ENCODE measurements around the gene CEACAM4. TPM values are rescaled to one million over a fixed set of nuclear protein-coding genes. Genes with fewer than 3 reads are reported as not detected.

Gene CEACAM4
- total and polyA plus RNA-seq, 4 donors: 0.63 to 2.2 (median 0.80) TPM

DNA sequence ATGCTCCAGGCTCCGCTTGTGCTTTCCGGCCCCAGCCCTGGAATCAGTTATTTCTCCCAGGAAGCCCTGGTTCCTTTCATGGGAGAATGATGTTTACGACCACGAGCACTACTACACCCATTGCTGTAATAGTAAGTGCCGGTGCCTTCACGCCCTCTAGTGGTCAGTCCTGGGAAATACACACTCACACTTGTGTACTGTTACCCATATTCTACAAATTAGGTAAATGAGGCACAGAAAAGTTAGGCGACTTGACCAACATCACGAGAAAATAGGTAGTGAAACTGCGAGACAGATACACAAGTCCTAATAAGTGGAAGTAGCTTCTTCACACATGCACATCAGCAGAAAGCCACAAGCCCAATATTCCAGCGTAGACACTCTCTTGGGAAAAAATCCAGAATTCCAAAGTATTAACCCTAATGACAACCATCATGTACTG, 29.3 kb downstream of the CEACAM4 start:
- 11% methylated on average over 10 of the region's 10 CpGs for WGBS
- no peak overlapping the region for H3K9ac ChIP-seq (ENCODE audit: low read depth in 1 of 2, low read length in 2 of 2)
- H3K36me3 ChIP-seq (ENCODE audit: control insufficient read depth in 4 of 4, insufficient read depth in 3 of 4, low read depth in 1 of 4, low read length in 3 of 4): no peaks in the 10 kb centered on the region
- H3K9me3 ChIP-seq (ENCODE audit: control insufficient read depth in 4 of 4, low read length in 3 of 4): no peaks in the 10 kb centered on the region
- no peak overlapping the region for H3K27ac ChIP-seq (ENCODE audit: low read depth in 1 of 2, low read length in 2 of 2)
- H3K4me1 ChIP-seq (ENCODE audit: control insufficient read depth in 4 of 4, insufficient read depth in 4 of 4, low read length in 3 of 4): no peaks in the 10 kb centered on the region
- H3K27me3 ChIP-seq (ENCODE audit: control insufficient read depth in 4 of 4, insufficient read depth in 4 of 4, low read length in 3 of 4): no peaks in the 10 kb centered on the region
- H3K4me3 ChIP-seq (ENCODE audit: low read depth in 1 of 3, low read length in 3 of 3): no peak overlapping the region
- TF ChIP-seq HNF4G (IDR thresholded peaks at IDR 0.05) (no peak), RAD21 (IDR thresholded peaks at IDR 0.05) (peak; percentile 68 to 80)
- TF ChIP-seq, protein P1, sequence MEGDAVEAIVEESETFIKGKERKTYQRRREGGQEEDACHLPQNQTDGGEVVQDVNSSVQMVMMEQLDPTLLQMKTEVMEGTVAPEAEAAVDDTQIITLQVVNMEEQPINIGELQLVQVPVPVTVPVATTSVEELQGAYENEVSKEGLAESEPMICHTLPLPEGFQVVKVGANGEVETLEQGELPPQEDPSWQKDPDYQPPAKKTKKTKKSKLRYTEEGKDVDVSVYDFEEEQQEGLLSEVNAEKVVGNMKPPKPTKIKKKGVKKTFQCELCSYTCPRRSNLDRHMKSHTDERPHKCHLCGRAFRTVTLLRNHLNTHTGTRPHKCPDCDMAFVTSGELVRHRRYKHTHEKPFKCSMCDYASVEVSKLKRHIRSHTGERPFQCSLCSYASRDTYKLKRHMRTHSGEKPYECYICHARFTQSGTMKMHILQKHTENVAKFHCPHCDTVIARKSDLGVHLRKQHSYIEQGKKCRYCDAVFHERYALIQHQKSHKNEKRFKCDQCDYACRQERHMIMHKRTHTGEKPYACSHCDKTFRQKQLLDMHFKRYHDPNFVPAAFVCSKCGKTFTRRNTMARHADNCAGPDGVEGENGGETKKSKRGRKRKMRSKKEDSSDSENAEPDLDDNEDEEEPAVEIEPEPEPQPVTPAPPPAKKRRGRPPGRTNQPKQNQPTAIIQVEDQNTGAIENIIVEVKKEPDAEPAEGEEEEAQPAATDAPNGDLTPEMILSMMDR (IDR thresholded peaks at IDR 0.05; ENCODE audit: low read depth, low read length, missing input control): peak; percentile 84
- DNase-seq (ENCODE audit: low spot score): peak; percentile 64

DNA sequence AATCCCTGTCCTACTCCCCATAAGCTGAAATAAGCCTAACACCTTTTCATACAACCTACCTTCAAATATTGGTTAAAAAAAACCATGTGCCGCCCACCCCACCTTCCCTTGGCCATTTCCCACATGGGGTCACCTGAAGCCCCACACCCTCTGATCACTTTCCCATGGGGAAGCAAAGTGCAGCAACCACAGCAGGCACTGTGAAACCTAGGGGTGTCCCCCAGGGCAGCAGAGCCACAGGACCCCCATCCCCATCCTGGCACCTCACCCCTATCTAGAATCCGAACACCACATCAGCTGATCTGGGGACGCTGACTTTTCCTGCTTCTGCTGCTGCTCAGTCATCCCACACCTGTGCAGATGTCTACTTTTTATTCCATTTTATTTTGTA, 31.0 kb downstream of the CEACAM4 start:
- H3K27me3 ChIP-seq (ENCODE audit: control insufficient read depth in 4 of 4, insufficient read depth in 4 of 4, low read length in 3 of 4): no peaks in the 10 kb centered on the region
- WGBS: 28% methylated on average over 3 of the region's 3 CpGs
- no peak for TF ChIP-seq JUND (IDR thresholded peaks at IDR 0.05)
- TF ChIP-seq HNF4A (conservative IDR thresholded peaks at IDR 0.05): no peak
- TF ChIP-seq, protein P2, sequence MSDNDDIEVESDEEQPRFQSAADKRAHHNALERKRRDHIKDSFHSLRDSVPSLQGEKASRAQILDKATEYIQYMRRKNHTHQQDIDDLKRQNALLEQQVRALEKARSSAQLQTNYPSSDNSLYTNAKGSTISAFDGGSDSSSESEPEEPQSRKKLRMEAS (IDR thresholded peaks at IDR 0.05): no peak
- TF ChIP-seq, protein P3, sequence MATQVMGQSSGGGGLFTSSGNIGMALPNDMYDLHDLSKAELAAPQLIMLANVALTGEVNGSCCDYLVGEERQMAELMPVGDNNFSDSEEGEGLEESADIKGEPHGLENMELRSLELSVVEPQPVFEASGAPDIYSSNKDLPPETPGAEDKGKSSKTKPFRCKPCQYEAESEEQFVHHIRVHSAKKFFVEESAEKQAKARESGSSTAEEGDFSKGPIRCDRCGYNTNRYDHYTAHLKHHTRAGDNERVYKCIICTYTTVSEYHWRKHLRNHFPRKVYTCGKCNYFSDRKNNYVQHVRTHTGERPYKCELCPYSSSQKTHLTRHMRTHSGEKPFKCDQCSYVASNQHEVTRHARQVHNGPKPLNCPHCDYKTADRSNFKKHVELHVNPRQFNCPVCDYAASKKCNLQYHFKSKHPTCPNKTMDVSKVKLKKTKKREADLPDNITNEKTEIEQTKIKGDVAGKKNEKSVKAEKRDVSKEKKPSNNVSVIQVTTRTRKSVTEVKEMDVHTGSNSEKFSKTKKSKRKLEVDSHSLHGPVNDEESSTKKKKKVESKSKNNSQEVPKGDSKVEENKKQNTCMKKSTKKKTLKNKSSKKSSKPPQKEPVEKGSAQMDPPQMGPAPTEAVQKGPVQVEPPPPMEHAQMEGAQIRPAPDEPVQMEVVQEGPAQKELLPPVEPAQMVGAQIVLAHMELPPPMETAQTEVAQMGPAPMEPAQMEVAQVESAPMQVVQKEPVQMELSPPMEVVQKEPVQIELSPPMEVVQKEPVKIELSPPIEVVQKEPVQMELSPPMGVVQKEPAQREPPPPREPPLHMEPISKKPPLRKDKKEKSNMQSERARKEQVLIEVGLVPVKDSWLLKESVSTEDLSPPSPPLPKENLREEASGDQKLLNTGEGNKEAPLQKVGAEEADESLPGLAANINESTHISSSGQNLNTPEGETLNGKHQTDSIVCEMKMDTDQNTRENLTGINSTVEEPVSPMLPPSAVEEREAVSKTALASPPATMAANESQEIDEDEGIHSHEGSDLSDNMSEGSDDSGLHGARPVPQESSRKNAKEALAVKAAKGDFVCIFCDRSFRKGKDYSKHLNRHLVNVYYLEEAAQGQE (IDR thresholded peaks at IDR 0.05): no peak
- TF ChIP-seq FOXA1 (IDR thresholded peaks at IDR 0.05): no peak
- no peak for TF ChIP-seq FOXA2 (IDR thresholded peaks at IDR 0.05)
- TF ChIP-seq NR2F2 (IDR thresholded peaks at IDR 0.05): no peak
- TF ChIP-seq EGR1 (IDR thresholded peaks at IDR 0.05; ENCODE audit: low read depth in 2 of 2): no peak
- no peak for TF ChIP-seq TAF1 (conservative IDR thresholded peaks at IDR 0.05)
- TF ChIP-seq, protein P4, sequence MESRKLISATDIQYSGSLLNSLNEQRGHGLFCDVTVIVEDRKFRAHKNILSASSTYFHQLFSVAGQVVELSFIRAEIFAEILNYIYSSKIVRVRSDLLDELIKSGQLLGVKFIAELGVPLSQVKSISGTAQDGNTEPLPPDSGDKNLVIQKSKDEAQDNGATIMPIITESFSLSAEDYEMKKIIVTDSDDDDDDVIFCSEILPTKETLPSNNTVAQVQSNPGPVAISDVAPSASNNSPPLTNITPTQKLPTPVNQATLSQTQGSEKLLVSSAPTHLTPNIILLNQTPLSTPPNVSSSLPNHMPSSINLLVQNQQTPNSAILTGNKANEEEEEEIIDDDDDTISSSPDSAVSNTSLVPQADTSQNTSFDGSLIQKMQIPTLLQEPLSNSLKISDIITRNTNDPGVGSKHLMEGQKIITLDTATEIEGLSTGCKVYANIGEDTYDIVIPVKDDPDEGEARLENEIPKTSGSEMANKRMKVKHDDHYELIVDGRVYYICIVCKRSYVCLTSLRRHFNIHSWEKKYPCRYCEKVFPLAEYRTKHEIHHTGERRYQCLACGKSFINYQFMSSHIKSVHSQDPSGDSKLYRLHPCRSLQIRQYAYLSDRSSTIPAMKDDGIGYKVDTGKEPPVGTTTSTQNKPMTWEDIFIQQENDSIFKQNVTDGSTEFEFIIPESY (IDR thresholded peaks at IDR 0.05): no peak
- no peak for TF ChIP-seq YY1 (IDR thresholded peaks at IDR 0.05)
- no peak for DNase-seq (ENCODE audit: low spot score)
- no peaks in the 10 kb centered on the region for H3K36me3 ChIP-seq (ENCODE audit: control insufficient read depth in 4 of 4, insufficient read depth in 3 of 4, low read depth in 1 of 4, low read length in 3 of 4)
- no peak overlapping the region for H3K27ac ChIP-seq (ENCODE audit: low read depth in 1 of 2, low read length in 2 of 2)
- no peaks in the 10 kb centered on the region for H3K9me3 ChIP-seq (ENCODE audit: control insufficient read depth in 4 of 4, low read length in 3 of 4)
- H3K4me1 ChIP-seq (ENCODE audit: control insufficient read depth in 4 of 4, insufficient read depth in 4 of 4, low read length in 3 of 4): no peaks in the 10 kb centered on the region
- no peak overlapping the region for H3K4me3 ChIP-seq (ENCODE audit: low read depth in 1 of 3, low read length in 3 of 3)
- no peak overlapping the region for H3K9ac ChIP-seq (ENCODE audit: low read depth in 1 of 2, low read length in 2 of 2)

Data from liver (tissue), 9 donors.